Activated CD8-positive, alpha-beta memory T cell treated with anti-CD3 and anti-CD28 coated beads, Interleukin-2, amount 50 U/mL, for 48 hours (primary cell): ENCODE measurements around the gene PRKAA2.

ENCODE experiments used
- DNase-seq: peaks from one replicate; pipeline ENCODE4 v3.0.0-alpha.2; 2020

Gene PRKAA2

GRCh38 chr1:56726706-56727105 is 81.6 kb downstream of the PRKAA2 start:
- DNase-seq, result no peak

DNA sequence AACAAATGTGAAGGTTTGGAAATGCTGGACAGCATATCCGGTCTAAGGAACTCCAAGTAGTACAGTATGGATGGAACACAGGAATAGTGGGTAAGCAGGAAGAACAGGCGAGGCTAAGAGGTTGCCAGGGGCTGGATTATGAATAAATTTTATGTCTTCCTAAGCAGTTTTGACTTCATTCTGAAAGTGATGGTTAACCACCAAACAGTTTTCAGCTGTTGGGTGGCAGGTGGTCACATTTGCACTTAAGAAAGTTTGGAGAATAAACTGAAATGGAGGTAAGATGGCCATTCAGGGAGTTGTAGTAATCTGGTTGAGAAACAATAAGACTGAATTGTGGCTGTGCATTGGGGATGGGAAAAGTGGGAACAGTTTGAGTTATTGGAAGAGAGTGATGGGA is 83.8 kb downstream of the PRKAA2 start:
- no peak for DNase-seq

- no peak for DNase-seq
Measured at GRCh38 chr1:56745231-56745630, 100.1 kb downstream of the PRKAA2 start.

DNA sequence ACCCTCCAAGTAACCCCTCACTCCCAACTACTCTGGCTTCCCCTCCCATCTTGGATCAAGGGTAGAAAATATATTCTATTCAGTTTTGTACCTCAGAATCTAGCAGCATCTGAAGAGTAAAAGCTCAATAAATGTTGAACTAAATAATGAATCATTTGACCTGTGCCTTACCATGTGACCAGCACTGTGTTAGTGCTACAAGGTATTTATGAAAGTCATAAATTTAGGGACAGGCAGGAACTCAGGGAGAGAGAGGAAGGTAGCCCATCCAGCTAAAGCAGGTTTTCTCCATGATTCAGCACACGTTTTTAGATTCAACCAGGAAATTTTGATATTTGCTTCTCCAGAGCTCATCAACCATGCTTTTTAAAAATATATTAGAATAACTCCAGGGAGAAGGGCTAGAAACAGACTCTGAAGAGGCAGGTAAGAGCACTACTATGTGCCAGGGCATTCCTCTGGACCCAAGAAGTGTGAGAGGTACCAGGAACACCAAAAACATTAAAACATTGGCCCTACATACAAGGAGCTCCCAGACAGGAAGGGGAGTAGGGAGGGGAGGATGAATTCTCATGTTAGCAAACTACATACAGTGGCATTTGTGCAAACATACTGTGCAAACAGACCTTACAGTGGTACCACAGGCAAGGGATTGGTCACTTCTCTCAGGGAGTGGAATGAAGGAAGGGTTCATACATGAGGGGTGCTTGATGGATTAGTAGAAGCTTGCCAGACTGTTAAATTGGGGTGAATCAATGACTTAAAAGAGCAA is 109.8 kb downstream of the PRKAA2 start:
- DNase-seq, result no peak

GRCh38 chr1:56755911-56756310 is 110.8 kb downstream of the PRKAA2 start:
- no peak for DNase-seq

DNA sequence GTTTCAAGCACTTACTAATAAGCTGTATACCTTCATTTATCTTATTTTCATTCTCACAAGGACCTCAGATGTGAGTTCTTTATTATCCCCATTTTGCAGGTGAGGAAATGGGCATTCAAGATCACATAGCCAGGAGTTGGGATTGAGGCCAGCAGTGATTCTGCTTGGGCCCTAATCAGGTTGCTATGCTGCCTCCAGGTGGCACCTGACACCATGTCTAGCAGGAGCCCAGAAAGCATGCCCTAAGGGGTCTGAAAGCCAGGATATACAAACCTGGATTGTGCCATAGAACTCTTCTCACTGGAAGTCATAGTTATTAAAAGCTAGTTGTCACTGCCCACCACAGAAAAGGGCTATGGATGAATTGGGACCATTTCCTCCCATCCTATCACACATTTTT is 113.0 kb downstream of the PRKAA2 start:
- DNase-seq, result no peak

GRCh38 chr1:56758794-56759193 is 113.7 kb downstream of the PRKAA2 start:
- DNase-seq, result no peak
